ENCODE measurements around the gene TNRC6A.

Gene TNRC6A

GRCh38 chr16:24685539-24686432 lies 43.7 kb upstream of the TNRC6A start:
- H3K14ac ChIP-seq (ENCODE audit: low read length) = peak overlapping the region; percentile 90
- no peaks in the 10 kb centered on the region for H3K36me3 ChIP-seq (ENCODE audit: control insufficient read depth in 1 of 2, insufficient read depth in 2 of 2, low read length in 2 of 2)

GRCh38 chr16:24686678-24687077 lies 42.8 kb upstream of the TNRC6A start:
- Histone ChIP-seq H4K12ac (ENCODE audit: low read depth, low read length) (peak overlapping the region; percentile 8), H3K4me2 (ENCODE audit: low read length) (peak overlapping the region; percentile 11), H3K36me3 (ENCODE audit: control insufficient read depth in 1 of 2, insufficient read depth in 2 of 2, low read length in 2 of 2) (no peaks in the 10 kb centered on the region), H3K27me3 (ENCODE audit: insufficient read depth, low read length) (no peaks in the 10 kb centered on the region), H3K9ac (ENCODE audit: low read length) (no peak overlapping the region), H3K18ac (ENCODE audit: low read length) (peak overlapping the region; percentile 87), H4K91ac (ENCODE audit: low read depth, low read length) (peak overlapping the region; percentile 78), H3K14ac (ENCODE audit: low read length) (peak overlapping the region; percentile 60), H2AK5ac (ENCODE audit: low read length) (peak overlapping the region; percentile 42), H2BK12ac (ENCODE audit: low read length) (peak overlapping the region; percentile 39), H3K79me1 (ENCODE audit: low read length) (peaks cover 29% of the 10 kb centered on the region), H3K4ac (ENCODE audit: low read depth, low read length) (no peak overlapping the region), H3K27ac (ENCODE audit: low read depth, low read length) (peak overlapping the region; percentile 95), H2BK5ac (ENCODE audit: low read depth, low read length, poor library complexity) (peak overlapping the region; percentile 84), H2BK120ac (ENCODE audit: insufficient read depth, low read length, poor library complexity) (peak overlapping the region; percentile 84), H3K79me2 (ENCODE audit: control insufficient read depth, insufficient read depth, low read length, poor library complexity) (peaks cover 1% of the 10 kb centered on the region), H3K4me3 (ENCODE audit: low read depth, low read length) (no peak overlapping the region), H2AFZ (ENCODE audit: insufficient read depth, low read length, poor library complexity) (no peak overlapping the region), H3K23ac (ENCODE audit: low read length) (no peak overlapping the region), H3K9me3 (ENCODE audit: insufficient read depth, low read depth, low read length) (no peaks in the 10 kb centered on the region), H3K4me1 (ENCODE audit: control insufficient read depth in 1 of 2, insufficient read depth in 2 of 2, low read length in 2 of 2) (peaks cover 6 to 16% of the 10 kb centered on the region in 2 experiments), H4K8ac (ENCODE audit: low read depth, low read length) (peak overlapping the region; percentile 27)
- DNase-seq = no peak
- no CpG with 5 or more reads among the region's 9 CpGs for WGBS (ENCODE audit: extremely low coverage, insufficient coverage, insufficient read length)

More at GRCh38 chr16:24685539-24686432, 43.7 kb upstream of the TNRC6A start:
- Histone ChIP-seq H3K27ac (ENCODE audit: low read depth, low read length) (peak overlapping the region; percentile 95), H2AK5ac (ENCODE audit: low read length) (peak overlapping the region; percentile 67), H4K8ac (ENCODE audit: low read depth, low read length) (peak overlapping the region; percentile 89), H3K79me1 (ENCODE audit: low read length) (peaks cover 29% of the 10 kb centered on the region), H4K91ac (ENCODE audit: low read depth, low read length) (peak overlapping the region; percentile 96), H2BK12ac (ENCODE audit: low read length) (peak overlapping the region; percentile 96), H2AFZ (ENCODE audit: insufficient read depth, low read length, poor library complexity) (peak overlapping the region; percentile 47), H3K9ac (ENCODE audit: low read length) (no peak overlapping the region), H3K4ac (ENCODE audit: low read depth, low read length) (peak overlapping the region; percentile 74), H3K4me2 (ENCODE audit: low read length) (peak overlapping the region; percentile 32), H3K4me1 (ENCODE audit: control insufficient read depth in 1 of 2, insufficient read depth in 2 of 2, low read length in 2 of 2) (peaks cover 6 to 16% of the 10 kb centered on the region in 2 experiments), H3K23ac (ENCODE audit: low read length) (no peak overlapping the region), H3K9me3 (ENCODE audit: insufficient read depth, low read depth, low read length) (no peaks in the 10 kb centered on the region), H3K4me3 (ENCODE audit: low read depth, low read length) (no peak overlapping the region), H3K27me3 (ENCODE audit: insufficient read depth, low read length) (no peaks in the 10 kb centered on the region), H3K79me2 (ENCODE audit: control insufficient read depth, insufficient read depth, low read length, poor library complexity) (peaks cover 1% of the 10 kb centered on the region), H4K12ac (ENCODE audit: low read depth, low read length) (peak overlapping the region; percentile 58), H2BK5ac (ENCODE audit: low read depth, low read length, poor library complexity) (peak overlapping the region; percentile 94), H3K18ac (ENCODE audit: low read length) (peak overlapping the region; percentile 89), H2BK120ac (ENCODE audit: insufficient read depth, low read length, poor library complexity) (peak overlapping the region; percentile 98)
- WGBS (ENCODE audit: extremely low coverage, insufficient coverage, insufficient read length) = no CpG with 5 or more reads among the region's 15 CpGs
- DNase-seq = peak in 1 of 2 donors; percentile 52

DNA sequence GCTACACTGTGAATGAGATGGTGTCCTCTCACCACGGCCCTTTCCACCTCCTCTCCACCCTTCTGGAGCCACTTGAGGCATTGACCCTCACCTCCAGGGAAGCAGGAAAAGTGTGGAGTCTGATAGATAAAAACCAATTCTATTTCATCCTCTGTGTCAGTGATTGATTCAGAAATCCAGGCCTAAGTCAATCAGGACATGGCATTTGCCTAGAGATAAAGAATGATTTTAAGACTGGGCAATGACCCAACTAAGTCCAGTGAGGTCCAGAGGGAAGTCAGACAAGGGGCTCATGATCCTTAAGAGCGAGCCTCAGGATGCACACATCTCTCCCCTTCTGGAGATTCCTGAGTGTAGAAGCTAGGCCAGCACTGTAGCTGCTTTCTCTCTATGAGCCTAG lies 41.1 kb upstream of the TNRC6A start:
- Histone ChIP-seq H3K9ac (ENCODE audit: low read length) (no peak overlapping the region), H3K18ac (ENCODE audit: low read length) (no peak overlapping the region), H3K4me2 (ENCODE audit: low read length) (no peak overlapping the region), H2BK5ac (ENCODE audit: low read depth, low read length, poor library complexity) (no peak overlapping the region), H3K79me1 (ENCODE audit: low read length) (peaks cover 25% of the 10 kb centered on the region), H4K12ac (ENCODE audit: low read depth, low read length) (no peak overlapping the region), H3K27ac (ENCODE audit: low read depth, low read length) (no peak overlapping the region), H3K27me3 (ENCODE audit: insufficient read depth, low read length) (no peaks in the 10 kb centered on the region), H3K4me3 (ENCODE audit: low read depth, low read length) (no peak overlapping the region), H2BK120ac (ENCODE audit: insufficient read depth, low read length, poor library complexity) (peak overlapping the region; percentile 53), H4K8ac (ENCODE audit: low read depth, low read length) (no peak overlapping the region), H2AFZ (ENCODE audit: insufficient read depth, low read length, poor library complexity) (no peak overlapping the region), H3K23ac (ENCODE audit: low read length) (no peak overlapping the region), H2BK12ac (ENCODE audit: low read length) (peak overlapping the region; percentile 90), H4K91ac (ENCODE audit: low read depth, low read length) (peak overlapping the region; percentile 77), H3K14ac (ENCODE audit: low read length) (no peak overlapping the region), H3K79me2 (ENCODE audit: control insufficient read depth, insufficient read depth, low read length, poor library complexity) (peaks cover 1% of the 10 kb centered on the region), H3K4me1 (ENCODE audit: control insufficient read depth in 1 of 2, insufficient read depth in 2 of 2, low read length in 2 of 2) (peaks cover 6 to 16% of the 10 kb centered on the region in 2 experiments), H3K36me3 (ENCODE audit: control insufficient read depth in 1 of 2, insufficient read depth in 2 of 2, low read length in 2 of 2) (no peaks in the 10 kb centered on the region), H3K9me3 (ENCODE audit: insufficient read depth, low read depth, low read length) (no peaks in the 10 kb centered on the region), H3K4ac (ENCODE audit: low read depth, low read length) (no peak overlapping the region), H2AK5ac (ENCODE audit: low read length) (no peak overlapping the region)
- no CpG with 5 or more reads among the region's 2 CpGs for WGBS (ENCODE audit: extremely low coverage, insufficient coverage, insufficient read length)
- DNase-seq = no peak

GRCh38 chr16:24689128-24689527 lies 40.3 kb upstream of the TNRC6A start:
- H2BK5ac ChIP-seq (ENCODE audit: low read depth, low read length, poor library complexity) = no peak overlapping the region
- H3K4me1 ChIP-seq (ENCODE audit: control insufficient read depth in 1 of 2, insufficient read depth in 2 of 2, low read length in 2 of 2) = peaks cover 6 to 16% of the 10 kb centered on the region in 2 experiments
- no peak overlapping the region for H3K4ac ChIP-seq (ENCODE audit: low read depth, low read length)
- H3K4me3 ChIP-seq (ENCODE audit: low read depth, low read length) = no peak overlapping the region
- no peak overlapping the region for H3K23ac ChIP-seq (ENCODE audit: low read length)
- no peak overlapping the region for H2AFZ ChIP-seq (ENCODE audit: insufficient read depth, low read length, poor library complexity)
- no peak overlapping the region for H3K18ac ChIP-seq (ENCODE audit: low read length)
- H4K12ac ChIP-seq (ENCODE audit: low read depth, low read length) = no peak overlapping the region
- H2BK120ac ChIP-seq (ENCODE audit: insufficient read depth, low read length, poor library complexity) = no peak overlapping the region
- no peak overlapping the region for H4K8ac ChIP-seq (ENCODE audit: low read depth, low read length)
- peaks cover 25% of the 10 kb centered on the region for H3K79me1 ChIP-seq (ENCODE audit: low read length)
- no CpG with 5 or more reads among the region's 7 CpGs for WGBS (ENCODE audit: extremely low coverage, insufficient coverage, insufficient read length)
- no peak overlapping the region for H2BK12ac ChIP-seq (ENCODE audit: low read length)
- no peak overlapping the region for H2AK5ac ChIP-seq (ENCODE audit: low read length)
- H3K36me3 ChIP-seq (ENCODE audit: control insufficient read depth in 1 of 2, insufficient read depth in 2 of 2, low read length in 2 of 2) = no peaks in the 10 kb centered on the region
- no peak overlapping the region for H4K91ac ChIP-seq (ENCODE audit: low read depth, low read length)
- peaks cover 1% of the 10 kb centered on the region for H3K79me2 ChIP-seq (ENCODE audit: control insufficient read depth, insufficient read depth, low read length, poor library complexity)
- no peaks in the 10 kb centered on the region for H3K27me3 ChIP-seq (ENCODE audit: insufficient read depth, low read length)
- no peak overlapping the region for H3K14ac ChIP-seq (ENCODE audit: low read length)
- no peaks in the 10 kb centered on the region for H3K9me3 ChIP-seq (ENCODE audit: insufficient read depth, low read depth, low read length)
- H3K4me2 ChIP-seq (ENCODE audit: low read length) = no peak overlapping the region
- H3K9ac ChIP-seq (ENCODE audit: low read length) = no peak overlapping the region
- no peak overlapping the region for H3K27ac ChIP-seq (ENCODE audit: low read depth, low read length)
- DNase-seq = peak; percentile 36 to 69

Data from trophoblast cell (in vitro differentiated cells and primary cell).